Mucosa of descending colon (tissue), 3 donors: Measurements from ENCODE around the gene ATP1A1. TPM values are rescaled to one million over a fixed set of nuclear protein-coding genes. Genes with fewer than 3 reads are reported as not detected.

Experiments used
- ATAC-seq: fragments of 200-7000 bp; cut with Tn5 transposase; one replicate; pipeline ENCODE4 v1.9.1; 2020; ENCODE audit warnings: mild to moderate bottlenecking, moderate library complexity
- DNase-seq, 3 donors: peaks; one replicate each; pipeline ENCODE4 v3.0.0-alpha.2; 2020
- H3K36me3 ChIP-seq: fragments of 200-600 bp; one replicate; pipeline ENCODE4 v1.8.0; 2021; ENCODE audit warnings: low read depth, mild to moderate bottlenecking
- H3K4me1 ChIP-seq: fragments of 200-600 bp; one replicate; pipeline ENCODE4 v1.8.0; 2021; ENCODE audit warnings: low read depth, mild to moderate bottlenecking
- H3K4me3 ChIP-seq: fragments of 200-600 bp; one replicate; pipeline ENCODE4 v1.8.0; 2021; ENCODE audit warnings: mild to moderate bottlenecking
- H3K9me3 ChIP-seq: fragments of 200-600 bp; one replicate; pipeline ENCODE4 v1.8.0; 2021; ENCODE audit warnings: mild to moderate bottlenecking
- intact Hi-C, 2 donors: fragments of 100-400 bp; cut with DNase I in 1 of 2; cut with micrococcal nuclease in 1 of 2; formaldehyde crosslinking; loops; one replicate each; pipeline versions ENCODE4 v1.11.0 to v1.11.1; 2022; cut with DNase I, micrococcal nuclease
- total RNA-seq, 3 donors: library from RNA; stranded (reverse); fragmentation: NEBNext Ultra II Directional in 2 of 3; extraction: Animal tissue kit (Norgen Biotek cat#: 25700) in 2 of 3; gene quantifications; one replicate each; pipeline versions ENCODE4 v1.2.1 to v1.2.4, GENCODE V29; 2021 to 2023
- TF ChIP-seq, protein P1 (sequence below): fragments of 200-600 bp; IDR thresholded peaks from one replicate; pipeline ENCODE4 v1.8.0; 2022; ENCODE audit warnings: antibody characterized with exemption, mild to moderate bottlenecking
- donor health status: DM: no; HTN: no; CAD: no; lungs with moderate emphysema.
- donor health status: DM: no; HTN: no; CAD: no.
- donor health status: DM: no; HTN: yes; CAD: no.

ATP1A1 gene
- total RNA-seq, 3 donors from 2014 or later: 1,136 to 3,461 (median 1,634) TPM

DNA sequence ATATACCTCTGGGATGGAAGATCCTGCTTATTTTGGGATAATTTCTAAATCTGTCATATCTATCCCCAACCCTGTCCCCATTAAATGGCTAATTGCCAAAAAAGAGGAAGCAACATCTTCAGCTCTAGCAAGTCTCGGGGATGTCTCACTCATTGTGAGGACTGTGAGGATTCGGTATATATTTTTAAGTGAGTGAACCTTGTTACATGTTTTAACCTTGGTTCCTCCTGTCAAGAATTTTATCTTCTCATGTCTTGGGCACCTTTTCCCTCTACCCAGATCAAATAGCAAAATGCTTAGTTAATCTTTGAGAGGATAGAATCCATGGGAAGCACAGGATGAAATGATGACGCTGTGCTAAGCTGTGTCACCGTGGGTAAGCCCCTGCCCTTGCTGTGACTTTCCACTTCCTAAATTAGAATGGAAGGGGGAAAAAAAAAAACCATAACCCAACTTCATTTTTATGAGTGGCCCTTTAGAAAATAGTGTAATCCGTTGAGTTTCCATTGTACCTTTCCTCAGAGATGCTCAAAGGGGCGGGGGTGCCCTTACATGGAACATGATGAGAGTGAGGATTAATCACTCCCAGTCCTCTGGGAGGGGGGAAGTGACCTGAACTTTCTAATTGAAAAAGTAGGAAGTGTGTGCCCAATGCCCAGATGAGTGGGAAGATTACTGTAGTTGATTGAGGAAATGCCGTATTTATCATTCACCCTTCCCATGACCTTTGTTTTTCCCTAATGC, 7.6 kb downstream of the ATP1A1 start:
- no peak overlapping the region for H3K4me3 ChIP-seq
- peaks cover 4% of the 10 kb centered on the region for H3K36me3 ChIP-seq
- H3K9me3 ChIP-seq: no peaks in the 10 kb centered on the region
- intact Hi-C loops: no loop called here
- DNase-seq (no peak), ATAC-seq (no peak)
- peaks cover 76% of the 10 kb centered on the region for H3K4me1 ChIP-seq
- TF ChIP-seq, protein P1, sequence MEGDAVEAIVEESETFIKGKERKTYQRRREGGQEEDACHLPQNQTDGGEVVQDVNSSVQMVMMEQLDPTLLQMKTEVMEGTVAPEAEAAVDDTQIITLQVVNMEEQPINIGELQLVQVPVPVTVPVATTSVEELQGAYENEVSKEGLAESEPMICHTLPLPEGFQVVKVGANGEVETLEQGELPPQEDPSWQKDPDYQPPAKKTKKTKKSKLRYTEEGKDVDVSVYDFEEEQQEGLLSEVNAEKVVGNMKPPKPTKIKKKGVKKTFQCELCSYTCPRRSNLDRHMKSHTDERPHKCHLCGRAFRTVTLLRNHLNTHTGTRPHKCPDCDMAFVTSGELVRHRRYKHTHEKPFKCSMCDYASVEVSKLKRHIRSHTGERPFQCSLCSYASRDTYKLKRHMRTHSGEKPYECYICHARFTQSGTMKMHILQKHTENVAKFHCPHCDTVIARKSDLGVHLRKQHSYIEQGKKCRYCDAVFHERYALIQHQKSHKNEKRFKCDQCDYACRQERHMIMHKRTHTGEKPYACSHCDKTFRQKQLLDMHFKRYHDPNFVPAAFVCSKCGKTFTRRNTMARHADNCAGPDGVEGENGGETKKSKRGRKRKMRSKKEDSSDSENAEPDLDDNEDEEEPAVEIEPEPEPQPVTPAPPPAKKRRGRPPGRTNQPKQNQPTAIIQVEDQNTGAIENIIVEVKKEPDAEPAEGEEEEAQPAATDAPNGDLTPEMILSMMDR: no peak

DNA sequence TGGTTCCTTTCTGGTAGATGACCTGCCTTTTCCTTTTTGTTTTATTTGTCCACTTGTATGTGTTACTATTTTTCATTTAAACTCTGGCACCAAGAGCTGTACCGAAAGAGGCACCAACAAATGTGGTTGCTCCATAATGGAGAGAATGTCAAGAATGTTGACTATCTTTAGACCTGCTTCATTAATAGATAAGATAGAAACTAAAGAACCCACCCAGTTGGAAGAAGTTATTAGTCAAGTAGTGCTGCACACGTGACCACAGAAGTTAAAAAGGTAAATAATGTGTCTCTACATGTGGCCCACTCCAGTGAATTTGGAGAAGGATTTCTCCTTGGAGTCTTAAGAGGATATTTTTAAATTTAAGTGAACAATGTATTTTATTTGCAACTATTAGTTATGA, 9.3 kb downstream of the ATP1A1 start:
- Histone ChIP-seq H3K4me3 (no peak overlapping the region), H3K4me1 (peaks cover 61% of the 10 kb centered on the region), H3K9me3 (no peaks in the 10 kb centered on the region), H3K36me3 (peaks cover 4% of the 10 kb centered on the region)
- DNase-seq (no peak), ATAC-seq (no peak)
- intact Hi-C loops: no loop called here
- TF ChIP-seq, protein P1: no peak

DNA sequence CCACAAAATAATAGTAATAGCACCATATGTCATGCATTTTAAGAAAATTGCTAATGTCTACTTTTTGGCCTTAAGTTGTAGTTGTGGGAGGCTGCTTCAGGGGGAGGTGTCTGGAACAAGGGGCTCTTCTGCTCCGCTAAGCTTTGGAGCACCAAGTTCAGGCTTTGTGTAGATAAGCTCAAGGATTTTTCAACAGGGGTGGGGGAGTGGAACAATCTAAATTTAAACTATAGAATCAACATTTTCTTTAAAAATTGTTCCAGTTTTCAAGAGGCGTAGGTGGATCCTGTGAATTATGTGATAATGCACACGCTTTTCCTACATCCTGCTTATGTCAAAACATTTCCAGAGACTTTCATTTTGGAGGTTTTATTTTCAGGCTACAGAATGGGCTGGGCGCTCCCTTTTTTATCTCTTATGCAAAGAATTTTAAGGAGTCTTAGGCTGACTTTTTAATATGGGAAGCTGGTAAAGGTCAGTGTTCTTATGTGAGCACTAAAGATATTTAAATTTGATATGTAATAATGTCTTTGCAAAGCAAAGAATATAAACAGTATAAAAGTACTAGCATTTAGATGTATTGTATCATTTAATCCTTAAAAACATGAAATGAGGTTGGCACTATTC, 9.9 kb downstream of the ATP1A1 start:
- Histone ChIP-seq H3K4me3 (no peak overlapping the region), H3K36me3 (peaks cover 4% of the 10 kb centered on the region), H3K9me3 (no peaks in the 10 kb centered on the region), H3K4me1 (peaks cover 54% of the 10 kb centered on the region)
- no peak for DNase-seq
- intact Hi-C loops: no loop called here
- no peak for ATAC-seq
- TF ChIP-seq, protein P1: no peak

DNA sequence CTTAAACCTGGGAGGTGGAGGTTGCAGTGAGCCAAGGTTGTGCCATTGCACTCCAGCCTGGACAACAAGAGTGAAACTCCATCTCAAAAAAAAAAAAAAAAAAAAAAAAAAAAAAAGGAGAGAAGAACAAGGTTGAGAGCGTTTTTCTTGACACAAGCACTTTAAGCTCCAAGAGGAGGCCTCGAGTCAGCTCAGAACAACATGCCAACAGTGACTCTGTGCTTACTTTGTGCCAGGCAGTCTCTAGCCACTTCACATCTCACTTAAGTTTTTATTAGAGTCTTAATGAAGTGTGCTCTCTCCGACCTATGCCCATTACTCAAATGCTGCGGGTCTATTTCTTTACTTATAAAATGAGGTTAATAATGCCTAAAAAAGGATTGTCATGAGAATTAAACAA, 13.0 kb downstream of the ATP1A1 start:
- TF ChIP-seq, protein P1: no peak
- peaks cover 31% of the 10 kb centered on the region for H3K4me1 ChIP-seq
- no peak for ATAC-seq
- DNase-seq: no peak
- peaks cover 7% of the 10 kb centered on the region for H3K36me3 ChIP-seq
- no peak overlapping the region for H3K4me3 ChIP-seq
- intact Hi-C loops: no loop called here
- H3K9me3 ChIP-seq: no peaks in the 10 kb centered on the region

DNA sequence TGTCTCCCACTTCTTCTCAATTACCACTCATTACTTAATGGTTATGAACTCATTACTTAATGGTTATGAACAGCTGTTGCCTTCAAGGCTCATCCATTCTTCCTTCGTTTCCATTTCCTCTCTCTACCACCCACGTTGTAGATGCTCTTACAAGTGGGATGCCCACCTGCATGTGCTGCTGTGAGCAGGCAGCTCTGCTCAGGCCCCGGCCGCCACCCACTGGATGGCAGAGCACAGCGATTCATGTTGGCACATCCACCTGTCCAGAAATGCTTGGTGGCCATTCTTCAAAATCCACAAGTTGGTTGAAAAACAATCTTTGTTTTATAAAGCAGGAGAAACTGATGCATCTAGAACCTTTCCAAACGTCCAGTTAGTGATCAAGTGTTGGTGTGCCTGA, 14.5 kb downstream of the ATP1A1 start:
- H3K4me1 ChIP-seq: peaks cover 24% of the 10 kb centered on the region
- no peak overlapping the region for H3K4me3 ChIP-seq
- H3K9me3 ChIP-seq: no peaks in the 10 kb centered on the region
- H3K36me3 ChIP-seq: peaks cover 7% of the 10 kb centered on the region
- intact Hi-C loops: no loop called here
- no peak for ATAC-seq
- TF ChIP-seq, protein P1: no peak
- DNase-seq: no peak
